ENCODE measurements around the gene THAP11.
"Not testable (repeated sequence)": the region's sequence is repeated elsewhere in the genome, so short reads cannot be mapped to it uniquely, and the experiment has no call there.

Gene THAP11

GRCh38 chr16:67833415-67834241, 8.5 kb upstream of the THAP11 start:
- DNase-seq (ENCODE audit: low read depth): peak; percentile 59
- H3K4me3 ChIP-seq (ENCODE audit: low read depth, low read length): peak overlapping the region; percentile 82

DNA sequence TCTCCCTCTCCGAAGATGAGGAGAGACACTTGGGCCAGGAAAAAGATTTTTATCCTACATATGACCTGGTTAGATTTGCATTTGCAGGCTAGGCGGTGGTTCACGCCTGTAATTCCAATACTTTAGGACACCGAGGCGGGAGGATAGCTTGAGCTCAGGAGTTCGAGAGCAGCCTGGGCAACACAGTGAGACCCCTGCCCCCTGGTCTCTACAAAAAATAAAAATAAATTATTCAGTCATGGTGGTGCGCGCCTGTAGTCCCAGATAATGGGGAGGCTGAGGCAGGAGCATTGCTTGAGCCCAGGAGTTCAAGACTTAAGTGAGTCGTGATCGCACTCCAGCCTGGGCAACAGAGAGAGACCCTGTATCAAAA, 7.9 kb upstream of the THAP11 start:
- no peak for DNase-seq (ENCODE audit: low read depth)
- peak overlapping the region; percentile 82 for H3K4me3 ChIP-seq (ENCODE audit: low read depth, low read length)

GRCh38 chr16:67837190-67837589, 4.9 kb upstream of the THAP11 start:
- H3K4me3 ChIP-seq (ENCODE audit: low read depth, low read length); DNase-seq (ENCODE audit: low read depth): not testable (repeated sequence)

DNA sequence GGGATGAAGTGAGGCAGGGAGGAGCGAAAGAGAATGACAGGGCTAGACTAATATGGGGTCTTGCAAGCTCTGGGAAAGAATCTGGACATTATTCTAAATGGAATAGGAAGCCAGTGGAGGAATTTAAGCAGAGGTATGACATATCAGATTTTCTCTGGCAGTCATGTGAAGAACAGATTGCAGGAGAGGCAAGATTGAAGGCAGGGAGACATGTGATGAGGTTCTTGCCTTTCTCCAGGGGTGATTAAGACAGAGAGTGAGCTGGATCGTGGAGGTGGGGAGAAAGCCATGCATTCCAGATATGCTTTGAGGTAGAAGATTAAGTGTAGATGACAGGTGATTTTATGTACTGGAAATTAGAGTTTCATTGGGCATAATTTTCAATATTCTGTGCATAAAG, 4.3 kb upstream of the THAP11 start:
- DNase-seq (ENCODE audit: low read depth): no peak
- no peak overlapping the region for H3K4me3 ChIP-seq (ENCODE audit: low read depth, low read length)

- peak overlapping the region; percentile 75 for H3K4me3 ChIP-seq (ENCODE audit: low read depth, low read length)
These were observed 813 bp upstream of the THAP11 start for GRCh38 chr16:67841198-67841815.

GRCh38 chr16:67842509-67843342, 606 bp downstream of the THAP11 start:
- peak overlapping the region; percentile 75 for H3K4me3 ChIP-seq (ENCODE audit: low read depth, low read length)
- DNase-seq (ENCODE audit: low read depth): no peak

More at GRCh38 chr16:67841198-67841815, 813 bp upstream of the THAP11 start:
- DNase-seq (ENCODE audit: low read depth): no peak

DNA sequence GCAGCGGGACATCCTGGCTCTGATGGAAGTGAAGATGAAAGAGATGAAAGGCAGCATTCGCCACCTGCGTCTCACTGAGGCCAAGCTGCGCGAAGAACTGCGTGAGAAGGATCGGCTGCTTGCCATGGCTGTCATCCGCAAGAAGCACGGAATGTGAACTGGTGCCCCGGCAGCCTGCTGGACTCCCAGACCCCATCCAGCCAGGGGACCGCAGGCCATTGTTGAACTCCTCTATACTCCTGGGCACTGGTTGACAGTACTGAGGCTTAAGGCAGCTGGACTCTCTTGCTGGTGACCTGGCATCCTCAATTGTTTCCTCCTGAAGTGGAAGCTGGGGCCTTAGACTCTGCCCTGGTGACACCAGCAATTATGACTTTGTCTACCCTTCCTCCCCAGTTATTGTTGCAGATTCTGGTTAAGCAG, 1.2 kb downstream of the THAP11 start:
- DNase-seq (ENCODE audit: low read depth): no peak

GRCh38 chr16:67844497-67844896, 2.4 kb downstream of the THAP11 start:
- DNase-seq (ENCODE audit: low read depth): no peak
- H3K4me3 ChIP-seq (ENCODE audit: low read depth, low read length): peak overlapping the region; percentile 7

More for the DNA sequence above, 1.2 kb downstream of the THAP11 start:
- H3K4me3 ChIP-seq (ENCODE audit: low read depth, low read length): peak overlapping the region; percentile 75

GRCh38 chr16:67845291-67846062, 3.4 kb downstream of the THAP11 start:
- peak overlapping the region; percentile 92 for H3K4me3 ChIP-seq (ENCODE audit: low read depth, low read length)
- DNase-seq (ENCODE audit: low read depth): no peak

- no peak for DNase-seq (ENCODE audit: low read depth)
- peak overlapping the region; percentile 92 for H3K4me3 ChIP-seq (ENCODE audit: low read depth, low read length)
These were observed 3.9 kb downstream of the THAP11 start for GRCh38 chr16:67846063-67846319.

DNA sequence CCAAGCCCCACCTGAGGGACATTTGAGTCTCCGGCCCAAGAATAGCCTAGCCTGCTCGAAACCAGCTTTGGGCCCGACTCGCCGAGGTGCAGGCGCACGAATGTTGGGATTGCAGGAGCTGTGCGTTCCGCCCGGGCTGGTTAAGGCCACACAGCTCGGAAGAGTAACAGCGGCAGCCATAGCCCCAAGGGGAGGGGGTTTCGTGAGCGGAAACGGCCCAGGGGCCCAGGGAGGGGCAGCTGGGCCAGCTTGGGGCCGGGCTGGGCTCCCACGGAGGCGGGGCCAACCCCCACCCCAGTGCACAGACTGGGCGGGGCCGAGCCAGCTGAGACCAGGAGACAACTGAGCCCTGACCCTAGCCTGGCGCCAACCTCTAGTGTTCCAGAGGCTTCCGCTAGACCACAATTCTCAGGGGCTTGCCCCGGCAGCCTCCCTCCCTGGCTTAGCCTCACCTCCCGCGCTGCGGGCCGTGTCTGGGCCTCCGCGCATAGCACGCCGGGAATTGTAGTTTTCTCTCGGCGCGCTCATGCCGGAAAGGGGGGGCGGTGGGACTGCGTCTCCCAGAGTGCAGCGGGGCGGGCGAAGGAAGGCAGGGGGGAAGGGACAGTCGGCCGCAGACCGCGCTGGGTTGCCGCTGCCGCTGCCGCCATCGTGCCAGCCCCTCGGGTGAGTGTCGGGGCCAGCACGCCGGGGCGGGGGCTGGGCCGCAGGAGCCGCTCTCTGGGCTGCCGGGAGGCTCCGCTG, 4.4 kb downstream of the THAP11 start, which contains the start of gene NUTF2:
NUTF2 (plus strand) TSS at position 614 of the 744 bp plus-strand sequence. CDS start 18,198 bp downstream, outside the sequence.
- peak; percentile 70 for DNase-seq (ENCODE audit: low read depth)
- peak within 1 kb of the TSS; percentile 92 for H3K4me3 ChIP-seq (ENCODE audit: low read depth, low read length)

DNA sequence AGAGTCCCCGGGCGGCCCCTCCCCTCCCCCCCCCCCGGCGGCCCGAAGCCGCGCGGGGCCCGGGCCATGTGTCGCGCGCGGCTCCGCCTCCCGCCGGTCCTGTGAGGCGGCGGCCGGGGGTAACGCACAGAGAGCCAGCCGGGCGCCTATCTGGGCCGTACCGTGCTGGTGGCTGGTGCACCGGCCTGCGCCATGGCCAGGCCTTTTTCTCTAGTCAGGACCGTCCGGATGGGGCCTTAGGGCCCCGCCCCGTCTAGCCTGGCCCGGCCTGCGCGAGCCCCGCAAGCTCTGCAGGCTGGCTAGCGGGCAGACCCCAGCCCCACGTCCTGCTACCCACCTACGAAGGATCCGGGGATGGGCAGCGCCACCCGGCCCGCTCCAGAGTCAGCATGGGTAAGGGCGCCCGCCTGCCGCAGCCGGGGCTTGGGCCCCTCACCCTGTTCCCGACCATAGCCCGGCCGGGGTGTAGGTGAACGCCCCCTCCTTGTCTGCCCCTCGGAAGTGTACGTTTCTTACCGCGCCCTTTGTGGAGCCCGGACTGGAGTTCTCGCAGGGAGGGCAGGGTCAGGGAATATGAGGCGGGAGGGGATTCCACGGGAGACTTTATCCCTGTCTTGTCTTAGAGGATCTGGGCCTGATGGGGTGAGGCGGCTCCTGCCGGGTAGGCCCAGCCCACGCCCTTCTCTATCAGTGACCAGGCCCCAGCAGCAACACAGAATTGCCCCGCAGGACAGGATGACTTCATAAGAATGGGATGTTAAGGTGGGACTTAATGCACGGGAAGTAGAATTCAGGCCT, 5.1 kb downstream of the THAP11 start, which contains the start of gene CENPT:
CENPT (minus strand) TSS at position 630 of the 798 bp plus-strand sequence. CDS start 13,834 bp downstream, outside the sequence.
- no peak for DNase-seq (ENCODE audit: low read depth)
- peak within 1 kb of the TSS; percentile 92 for H3K4me3 ChIP-seq (ENCODE audit: low read depth, low read length)

- DNase-seq (ENCODE audit: low read depth): no peak
- peak overlapping the region; percentile 92 for H3K4me3 ChIP-seq (ENCODE audit: low read depth, low read length)
These were observed 6.0 kb downstream of the THAP11 start for GRCh38 chr16:67848118-67848517.

DNA sequence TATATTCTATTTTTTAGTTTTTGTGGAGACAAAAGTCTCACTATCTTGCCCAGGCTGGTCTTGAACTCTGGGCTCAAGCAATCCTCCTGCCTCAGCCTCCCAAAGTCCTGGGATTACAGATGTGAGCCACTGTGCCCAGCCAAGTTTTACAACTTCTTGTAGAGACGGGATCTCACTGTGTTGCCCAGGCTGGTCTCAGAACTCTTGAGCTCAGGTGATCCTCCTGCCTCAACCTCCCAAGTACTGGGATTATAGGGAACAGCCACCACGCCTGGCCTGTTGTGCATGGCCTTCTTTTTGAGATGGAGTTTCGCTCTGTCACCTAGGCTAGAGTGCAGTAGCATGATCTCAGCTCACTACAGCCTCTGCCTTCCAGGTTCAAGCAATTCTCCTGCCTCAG, 11.6 kb downstream of the THAP11 start:
- no peak overlapping the region for H3K4me3 ChIP-seq (ENCODE audit: low read depth, low read length)
- DNase-seq (ENCODE audit: low read depth): no peak

DNA sequence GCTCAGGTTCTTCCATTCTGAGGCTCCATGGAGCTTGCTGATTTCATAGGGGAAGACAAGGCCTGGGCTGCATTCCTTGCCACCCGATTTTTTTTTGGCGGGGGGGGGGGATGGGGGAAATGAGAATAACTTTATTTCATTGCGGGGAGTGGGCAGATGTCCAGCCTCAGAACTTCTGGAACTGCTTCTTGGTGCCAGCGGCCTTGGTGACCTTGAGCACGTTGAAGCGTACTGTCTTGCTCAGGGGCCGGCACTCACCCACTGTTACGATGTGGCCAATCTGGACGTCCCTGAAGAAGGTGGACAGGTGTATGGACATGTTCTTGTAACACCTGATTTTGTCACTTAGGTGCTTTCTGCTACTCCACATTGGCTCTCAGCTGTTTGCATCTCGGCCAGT, 13.7 kb downstream of the THAP11 start:
- DNase-seq (ENCODE audit: low read depth): no peak
- H3K4me3 ChIP-seq (ENCODE audit: low read depth, low read length): no peak overlapping the region

GRCh38 chr16:67856927-67857546, 14.9 kb downstream of the THAP11 start:
- no peak overlapping the region for H3K4me3 ChIP-seq (ENCODE audit: low read depth, low read length)
- no peak for DNase-seq (ENCODE audit: low read depth)

DNA sequence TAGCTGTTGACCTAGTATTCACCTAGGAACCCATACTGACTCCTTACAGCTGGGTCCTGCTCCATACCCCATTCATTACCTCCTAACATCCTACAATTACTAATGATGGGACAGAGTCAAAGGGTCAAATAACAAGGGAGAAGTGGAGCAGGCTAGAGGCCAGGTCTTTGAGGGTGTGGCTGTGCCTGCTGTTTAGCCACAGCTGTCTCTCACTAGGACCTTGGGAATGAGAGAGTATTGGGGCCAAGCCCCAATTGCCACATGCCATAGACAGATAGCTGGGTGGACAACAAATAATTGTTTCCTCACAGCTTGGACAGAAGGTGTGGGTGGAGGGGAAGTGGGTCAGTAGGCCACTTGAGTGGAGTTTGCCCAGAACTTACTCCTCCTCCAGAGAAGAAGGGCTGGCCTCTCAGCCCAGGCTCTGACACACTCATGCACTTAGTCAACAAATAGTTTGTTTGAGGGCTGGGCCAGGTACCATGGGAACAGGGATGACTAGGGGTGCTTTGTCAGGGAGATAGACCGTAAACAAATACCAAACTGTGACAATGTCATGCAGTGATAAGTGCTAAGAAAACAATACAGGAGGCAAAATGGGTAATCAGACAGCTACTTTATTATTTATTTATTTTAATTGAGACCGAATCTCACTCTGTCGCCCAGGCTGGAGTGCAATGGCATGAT, 15.6 kb downstream of the THAP11 start:
- no peak overlapping the region for H3K4me3 ChIP-seq (ENCODE audit: low read depth, low read length)
- DNase-seq (ENCODE audit: low read depth): peak; percentile 53

Measured in skeletal muscle cell (primary cell).